Type B pancreatic cell (in vitro differentiated cells): ENCODE data around the gene CREB5. TPM values are rescaled to one million over a fixed set of nuclear protein-coding genes. Genes with fewer than 3 reads are reported as not detected.

ENCODE experiments used
- DNase-seq: peaks from one replicate; pipeline ENCODE4 v3.0.0; 2021; ENCODE audit warnings: mixed read lengths; ENCODE audit not compliant: unreplicated experiment; ENCODE audit errors: extremely low spot score
- H3K27ac Mint-ChIP-seq: 2 replicates; pipeline ENCODE4 v1.8.0; 2021; ENCODE audit warnings: mild to moderate bottlenecking, mixed read lengths
- H3K27me3 Mint-ChIP-seq: 2 replicates; pipeline ENCODE4 v1.8.0; 2021; ENCODE audit warnings: mixed read lengths
- H3K36me3 Mint-ChIP-seq: 2 replicates; pipeline ENCODE4 v1.8.0; 2021; ENCODE audit warnings: mixed read lengths
- H3K4me1 Mint-ChIP-seq: one replicate; pipeline ENCODE4 v1.8.0; 2021; ENCODE audit warnings: mixed read lengths; ENCODE audit not compliant: unreplicated experiment
- H3K4me3 Mint-ChIP-seq: 2 replicates; pipeline ENCODE4 v1.8.0; 2021; ENCODE audit warnings: mild to moderate bottlenecking, mixed read lengths
- H3K9me3 Mint-ChIP-seq: 2 replicates; pipeline ENCODE4 v1.8.0; 2021; ENCODE audit warnings: mixed read lengths
- total RNA-seq: library from RNA; stranded (reverse); gene quantifications from 2 replicates; pipeline ENCODE4 v1.2.1, GENCODE V29; 2021; ENCODE audit warnings: low replicate concordance
- TF ChIP-seq, protein P1 (sequence below): fragments of 200-600 bp; sonication (generic); conservative IDR thresholded peaks from 2 replicates; pipeline ENCODE4 v1.5.0; 2021; ENCODE audit warnings: antibody characterized with exemption, mild to moderate bottlenecking

The CREB5 gene
- total RNA-seq, 1 donor from 2014 or later = 31.0 TPM

DNA sequence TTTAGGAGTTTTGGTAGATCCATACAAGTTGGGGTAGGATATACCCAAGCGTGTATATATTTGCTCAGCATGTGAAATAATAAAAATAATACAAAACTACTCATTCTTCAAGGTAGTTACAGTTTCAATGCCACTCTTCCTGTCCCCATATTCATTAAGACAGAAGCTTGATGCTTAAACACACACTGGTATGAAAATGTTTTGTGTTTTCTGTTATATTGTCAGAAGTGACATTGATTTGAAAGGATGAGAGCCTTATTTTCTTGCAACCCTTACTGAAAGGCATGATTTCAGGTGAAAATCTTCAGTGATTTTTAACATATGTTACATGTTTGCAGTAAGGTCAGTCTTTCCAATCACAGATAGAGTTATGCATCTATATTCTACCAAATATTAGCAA, 312.2 kb downstream of the CREB5 start:
- H3K27ac Mint-ChIP-seq = no peak overlapping the region
- H3K4me3 Mint-ChIP-seq = no peak overlapping the region
- TF ChIP-seq, protein P1, sequence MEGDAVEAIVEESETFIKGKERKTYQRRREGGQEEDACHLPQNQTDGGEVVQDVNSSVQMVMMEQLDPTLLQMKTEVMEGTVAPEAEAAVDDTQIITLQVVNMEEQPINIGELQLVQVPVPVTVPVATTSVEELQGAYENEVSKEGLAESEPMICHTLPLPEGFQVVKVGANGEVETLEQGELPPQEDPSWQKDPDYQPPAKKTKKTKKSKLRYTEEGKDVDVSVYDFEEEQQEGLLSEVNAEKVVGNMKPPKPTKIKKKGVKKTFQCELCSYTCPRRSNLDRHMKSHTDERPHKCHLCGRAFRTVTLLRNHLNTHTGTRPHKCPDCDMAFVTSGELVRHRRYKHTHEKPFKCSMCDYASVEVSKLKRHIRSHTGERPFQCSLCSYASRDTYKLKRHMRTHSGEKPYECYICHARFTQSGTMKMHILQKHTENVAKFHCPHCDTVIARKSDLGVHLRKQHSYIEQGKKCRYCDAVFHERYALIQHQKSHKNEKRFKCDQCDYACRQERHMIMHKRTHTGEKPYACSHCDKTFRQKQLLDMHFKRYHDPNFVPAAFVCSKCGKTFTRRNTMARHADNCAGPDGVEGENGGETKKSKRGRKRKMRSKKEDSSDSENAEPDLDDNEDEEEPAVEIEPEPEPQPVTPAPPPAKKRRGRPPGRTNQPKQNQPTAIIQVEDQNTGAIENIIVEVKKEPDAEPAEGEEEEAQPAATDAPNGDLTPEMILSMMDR = no peak
- H3K36me3 Mint-ChIP-seq = peaks cover 8% of the 10 kb centered on the region
- DNase-seq = no peak
- H3K9me3 Mint-ChIP-seq = no peaks in the 10 kb centered on the region
- peaks cover 46% of the 10 kb centered on the region for H3K4me1 Mint-ChIP-seq
- peaks cover 4% of the 10 kb centered on the region for H3K27me3 Mint-ChIP-seq

GRCh38 chr7:28725045-28725642, 312.8 kb downstream of the CREB5 start:
- TF ChIP-seq, protein P1 = no peak
- Mint-ChIP-seq H3K27ac (no peak overlapping the region), H3K9me3 (no peaks in the 10 kb centered on the region), H3K4me1 (peaks cover 52% of the 10 kb centered on the region), H3K27me3 (peaks cover 4% of the 10 kb centered on the region), H3K4me3 (no peak overlapping the region), H3K36me3 (peaks cover 6% of the 10 kb centered on the region)
- DNase-seq = no peak

DNA sequence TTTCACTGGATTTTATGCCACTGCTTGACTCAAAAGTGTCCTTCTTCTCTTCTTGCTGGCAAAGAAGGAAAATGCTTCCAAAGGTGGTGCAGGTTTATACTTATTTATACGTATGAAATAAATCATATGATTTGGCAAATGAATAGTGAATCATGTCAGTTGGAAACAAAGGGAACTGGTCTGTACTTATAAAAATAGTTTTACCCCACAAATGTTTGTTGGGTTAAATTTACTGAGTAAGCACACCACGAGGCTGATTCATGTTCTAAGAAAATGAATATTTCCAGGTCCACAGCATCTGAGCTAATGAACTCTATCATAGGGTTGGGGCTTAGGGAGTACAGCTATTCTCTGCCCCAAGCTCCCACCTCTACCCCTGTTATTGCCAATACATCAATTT, 313.6 kb downstream of the CREB5 start:
- Mint-ChIP-seq H3K27me3 (peaks cover 4% of the 10 kb centered on the region), H3K4me3 (no peak overlapping the region), H3K9me3 (no peaks in the 10 kb centered on the region), H3K4me1 (peaks cover 58% of the 10 kb centered on the region), H3K27ac (no peak overlapping the region), H3K36me3 (no peaks in the 10 kb centered on the region)
- TF ChIP-seq, protein P1 = no peak
- DNase-seq = no peak

- Mint-ChIP-seq H3K27me3 (peaks cover 4% of the 10 kb centered on the region), H3K36me3 (no peaks in the 10 kb centered on the region), H3K27ac (no peak overlapping the region), H3K4me3 (peak overlapping the region; percentile 59), H3K9me3 (no peaks in the 10 kb centered on the region), H3K4me1 (peaks cover 58% of the 10 kb centered on the region)
- no peak for DNase-seq
- TF ChIP-seq, protein P1 = no peak
Observed at GRCh38 chr7:28726555-28726954, 314.2 kb downstream of the CREB5 start.

- Mint-ChIP-seq H3K9me3 (peaks cover 5% of the 10 kb centered on the region), H3K27ac (no peak overlapping the region), H3K4me1 (peaks cover 62% of the 10 kb centered on the region), H3K27me3 (peaks cover 4% of the 10 kb centered on the region), H3K4me3 (no peak overlapping the region), H3K36me3 (peaks cover 3% of the 10 kb centered on the region)
- DNase-seq = no peak
- TF ChIP-seq, protein P1 = no peak
Observed at GRCh38 chr7:28729281-28729680, 317.0 kb downstream of the CREB5 start.
